GM19023 (cell line): Measurements from ENCODE around the gene STX8.

Source experiments
- ATAC-seq: cut with Tn5 transposase; IDR thresholded peaks from one replicate; pipeline ENCODE4 v1.9.1; 2021; ENCODE audit warnings: mild to moderate bottlenecking, moderate library complexity; ENCODE audit not compliant: unreplicated experiment

The STX8 gene

DNA sequence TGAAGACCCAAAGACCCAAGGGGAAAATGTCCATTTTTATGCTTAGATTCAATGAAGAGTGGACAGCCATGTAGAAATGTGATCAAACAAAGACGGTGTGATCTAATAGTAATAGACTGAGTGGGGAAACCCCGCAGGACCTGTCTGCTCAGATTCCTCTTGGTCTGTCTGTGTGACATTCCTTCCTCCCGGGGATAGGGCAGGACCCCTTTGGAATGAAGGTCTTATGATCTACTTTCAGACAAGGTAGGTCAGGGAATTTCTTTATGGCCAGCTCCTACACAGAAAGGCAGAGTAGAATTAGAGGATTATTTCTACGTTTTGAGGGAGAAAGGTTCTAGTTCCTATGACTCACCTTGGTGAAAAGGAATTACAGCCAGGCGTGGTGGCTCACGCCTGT, 267.6 kb downstream of the STX8 start:
- ATAC-seq: no peak

DNA sequence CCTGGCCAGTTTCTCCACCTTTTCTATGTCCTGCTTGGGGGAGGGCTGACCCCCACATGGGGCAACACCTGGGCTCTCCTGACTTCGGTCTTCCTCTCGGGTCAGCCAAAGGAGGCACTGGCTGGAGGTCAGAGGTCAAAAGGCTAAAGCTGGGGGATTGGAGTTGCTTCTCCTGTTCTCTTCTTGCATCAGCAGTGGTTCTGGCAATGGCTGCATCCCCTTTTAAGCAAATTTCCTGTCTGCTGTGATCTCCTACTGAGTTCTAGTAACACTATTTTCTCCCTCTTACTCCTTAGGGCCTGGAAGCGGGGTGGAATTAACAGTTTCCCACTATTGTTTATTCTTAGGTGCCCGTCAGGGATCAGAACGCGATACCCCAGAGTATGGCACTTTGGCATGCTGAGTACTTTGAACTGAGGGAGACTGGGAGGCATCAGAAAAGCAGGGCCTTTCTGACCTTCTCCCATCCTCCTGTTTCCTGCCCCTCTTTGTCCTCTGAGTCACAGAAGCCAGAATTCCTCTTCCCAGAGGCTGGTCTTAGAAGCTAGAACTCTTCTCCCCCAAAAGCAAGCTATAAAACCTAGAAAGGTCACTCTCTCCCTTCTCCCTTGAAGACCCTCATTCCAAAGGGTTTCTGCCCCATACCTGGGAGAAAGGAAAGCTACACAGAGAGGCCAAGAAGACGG, 268.2 kb downstream of the STX8 start:
- no peak for ATAC-seq

DNA sequence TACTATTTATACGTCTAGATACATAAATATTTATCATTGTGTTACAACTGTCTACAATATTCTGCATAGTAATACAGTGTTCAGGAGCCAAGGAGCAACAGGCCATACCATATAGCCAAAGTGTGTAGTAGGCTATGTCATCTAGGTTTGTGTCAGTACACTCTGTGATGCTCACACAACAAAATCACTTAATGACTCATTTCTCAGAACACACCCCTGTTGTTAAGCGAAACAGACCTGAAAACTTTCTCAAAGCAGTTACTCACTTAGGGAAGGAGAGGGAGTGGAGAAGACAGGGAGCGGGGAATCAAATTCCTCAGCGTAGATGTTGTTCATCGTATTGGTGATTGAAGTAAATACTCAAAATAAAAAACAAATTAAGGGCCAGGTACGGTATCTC, 269.5 kb downstream of the STX8 start:
- no peak for ATAC-seq

DNA sequence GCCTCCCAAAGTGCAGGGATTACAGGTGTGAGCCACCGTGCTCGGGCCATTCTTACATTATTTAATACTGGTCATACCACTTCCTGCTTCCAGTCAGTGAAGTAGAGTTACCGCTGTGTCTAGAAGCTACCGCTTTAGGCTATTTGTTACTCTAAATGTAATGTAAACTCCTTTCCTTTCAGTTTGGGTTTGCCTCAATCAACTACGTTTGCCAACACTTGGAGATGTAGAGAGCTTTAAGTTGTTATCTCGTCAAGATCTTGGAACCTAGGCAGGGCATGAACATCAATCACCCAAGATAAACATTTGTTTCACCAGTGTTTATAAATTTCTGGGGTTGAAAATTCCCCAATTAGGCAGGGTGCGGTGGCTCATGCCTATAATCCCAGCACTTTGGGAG, 275.9 kb downstream of the STX8 start:
- no peak for ATAC-seq

GRCh38 chr17:9298776-9299295, 276.8 kb downstream of the STX8 start:
- ATAC-seq: no peak

DNA sequence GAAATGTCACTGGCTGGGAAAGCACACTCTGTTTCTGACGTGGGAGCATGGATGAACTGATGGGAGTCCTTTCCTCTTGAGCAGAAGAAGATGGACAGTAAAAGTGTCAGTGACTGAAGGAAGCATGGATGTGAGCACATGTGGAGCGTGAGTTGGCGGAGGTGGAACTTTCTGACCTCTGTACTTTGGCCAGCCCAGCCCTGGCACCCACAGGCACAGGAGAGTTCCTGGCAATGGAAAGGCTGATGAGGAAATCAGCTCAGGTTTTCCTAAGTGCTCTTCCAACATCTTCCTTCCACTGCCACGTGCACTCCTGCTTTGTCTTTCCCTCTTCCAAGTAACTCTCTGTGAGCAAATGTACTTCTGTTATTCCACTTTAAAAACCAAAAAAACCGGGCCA, 277.5 kb downstream of the STX8 start:
- ATAC-seq: no peak

- ATAC-seq: no peak
These were observed 280.9 kb downstream of the STX8 start for GRCh38 chr17:9294661-9295210.

DNA sequence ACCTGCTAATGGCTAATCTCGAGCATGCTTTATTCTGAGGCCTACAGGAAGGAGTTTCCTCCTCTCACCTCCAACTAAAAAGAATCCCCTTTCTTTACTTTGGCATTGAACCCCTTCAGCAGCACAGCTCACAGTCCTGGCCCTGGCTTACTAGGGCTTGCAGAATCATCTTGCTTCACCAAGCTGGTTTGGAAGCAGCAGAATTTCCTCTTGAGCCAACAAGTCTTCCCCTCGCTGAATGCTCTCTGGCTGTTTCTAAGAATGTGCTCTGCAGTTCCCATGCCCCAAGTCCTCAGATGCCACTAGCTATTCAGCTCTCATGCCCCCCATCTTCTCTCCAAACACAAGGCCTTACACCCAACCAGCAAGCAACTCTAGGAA, 283.1 kb downstream of the STX8 start:
- ATAC-seq: no peak

DNA sequence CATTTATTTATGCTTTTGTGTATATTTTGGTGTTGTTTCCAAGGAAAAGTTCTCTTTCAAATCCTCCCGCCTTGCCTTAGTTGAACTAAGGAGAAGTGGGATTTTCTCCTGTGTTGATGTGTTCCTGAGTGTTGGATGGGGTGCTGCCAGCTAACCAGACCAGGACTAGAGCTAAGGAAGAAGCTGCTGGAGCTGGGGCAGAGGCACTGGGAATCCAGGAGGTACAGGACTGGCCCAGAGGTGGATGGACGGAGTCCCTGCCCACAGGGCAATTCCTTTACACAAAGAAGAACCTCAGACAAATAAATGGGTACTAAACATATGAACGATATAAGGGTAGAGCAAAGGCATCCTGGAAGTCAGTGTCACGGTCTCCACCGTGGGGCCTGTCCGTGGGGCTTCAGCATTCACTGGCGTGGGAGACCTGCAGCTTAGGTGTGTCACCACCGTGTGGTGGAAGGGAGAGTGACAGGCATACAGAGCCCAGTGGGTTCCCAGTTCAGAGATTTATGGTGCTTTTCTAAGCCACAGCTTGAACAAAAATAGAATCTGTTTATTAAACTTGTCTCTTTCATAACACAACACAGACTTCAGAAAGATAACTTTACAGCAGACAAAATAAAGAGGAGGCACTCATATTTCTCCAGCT, 283.6 kb downstream of the STX8 start:
- no peak for ATAC-seq

DNA sequence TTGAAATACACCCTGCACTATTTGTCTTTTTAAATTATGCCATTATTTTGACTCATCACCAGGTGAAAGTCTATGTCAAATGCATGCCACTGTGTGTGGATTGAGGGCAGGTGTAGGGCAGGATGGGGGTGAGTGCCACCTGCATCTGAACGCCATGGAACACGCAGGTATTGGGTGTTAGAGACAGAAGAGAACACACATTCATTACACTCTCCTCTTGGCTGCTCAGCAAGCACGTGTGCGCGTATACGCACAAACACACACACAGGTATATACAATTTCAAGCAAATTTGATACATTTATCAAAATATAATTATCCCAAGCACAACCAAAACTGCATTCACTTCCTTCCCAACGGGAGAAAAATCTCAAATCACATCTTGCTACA, 285.4 kb downstream of the STX8 start:
- ATAC-seq: no peak

- ATAC-seq: no peak
These were observed 288.3 kb downstream of the STX8 start for GRCh38 chr17:9287306-9287705.

- ATAC-seq: no peak
These were observed 289.2 kb downstream of the STX8 start for GRCh38 chr17:9286434-9286833.

GRCh38 chr17:9285602-9286427, 289.8 kb downstream of the STX8 start:
- ATAC-seq: no peak

DNA sequence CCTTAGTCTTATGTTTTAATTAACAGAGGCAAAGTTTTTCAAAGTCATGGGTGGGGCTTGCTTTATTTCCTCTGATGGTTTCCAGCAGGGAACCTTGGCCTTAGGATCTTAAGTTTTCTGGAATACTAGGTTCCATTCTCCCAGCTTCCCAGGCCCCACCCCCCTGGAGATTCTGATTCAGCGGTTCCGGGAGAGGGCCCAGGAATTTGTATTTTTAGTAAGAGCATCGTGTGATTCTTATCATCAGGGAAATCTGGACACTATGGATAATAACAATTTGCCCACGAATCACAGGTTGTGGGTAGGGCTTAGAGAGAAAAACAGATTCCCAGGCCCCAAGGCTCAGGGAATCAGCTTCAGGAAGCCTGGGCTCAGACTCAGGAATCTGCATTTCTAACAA, 290.7 kb downstream of the STX8 start:
- ATAC-seq: no peak

GRCh38 chr17:9283909-9284308, 291.7 kb downstream of the STX8 start:
- no peak for ATAC-seq

- no peak for ATAC-seq
These were observed 295.7 kb downstream of the STX8 start for GRCh38 chr17:9279893-9280292.

DNA sequence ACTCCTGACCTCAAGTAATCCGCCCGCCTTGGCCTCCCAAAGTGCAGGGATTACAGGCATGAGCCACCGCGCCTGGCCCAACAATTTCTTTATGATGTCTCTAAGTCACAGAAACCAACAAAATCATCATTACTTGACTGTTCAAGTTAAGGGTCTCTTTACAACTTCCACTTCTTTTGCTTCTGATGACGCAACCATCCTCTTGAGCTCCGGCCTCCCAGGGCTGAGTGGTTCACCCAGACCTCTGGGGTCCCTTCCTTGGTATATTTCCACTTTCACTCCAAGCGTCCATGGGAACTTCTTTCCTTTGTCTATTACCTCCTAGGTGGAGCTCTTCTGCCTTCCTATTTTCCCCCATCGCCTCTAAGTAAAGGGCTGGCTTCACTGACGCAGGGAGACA, 300.6 kb downstream of the STX8 start:
- ATAC-seq: no peak

- ATAC-seq: no peak
These were observed 301.9 kb downstream of the STX8 start for GRCh38 chr17:9273428-9274391.

GRCh38 chr17:9272501-9273200, 303.0 kb downstream of the STX8 start:
- no peak for ATAC-seq

GRCh38 chr17:9271989-9272388, 303.6 kb downstream of the STX8 start:
- ATAC-seq: no peak
